Measurements from ENCODE around the gene MIA2. TPM values are rescaled to one million over a fixed set of nuclear protein-coding genes. Genes with fewer than 3 reads are reported as not detected.

Gene MIA2
- total and polyA plus RNA-seq, 2 donors = 13.5 to 34.9 TPM

DNA sequence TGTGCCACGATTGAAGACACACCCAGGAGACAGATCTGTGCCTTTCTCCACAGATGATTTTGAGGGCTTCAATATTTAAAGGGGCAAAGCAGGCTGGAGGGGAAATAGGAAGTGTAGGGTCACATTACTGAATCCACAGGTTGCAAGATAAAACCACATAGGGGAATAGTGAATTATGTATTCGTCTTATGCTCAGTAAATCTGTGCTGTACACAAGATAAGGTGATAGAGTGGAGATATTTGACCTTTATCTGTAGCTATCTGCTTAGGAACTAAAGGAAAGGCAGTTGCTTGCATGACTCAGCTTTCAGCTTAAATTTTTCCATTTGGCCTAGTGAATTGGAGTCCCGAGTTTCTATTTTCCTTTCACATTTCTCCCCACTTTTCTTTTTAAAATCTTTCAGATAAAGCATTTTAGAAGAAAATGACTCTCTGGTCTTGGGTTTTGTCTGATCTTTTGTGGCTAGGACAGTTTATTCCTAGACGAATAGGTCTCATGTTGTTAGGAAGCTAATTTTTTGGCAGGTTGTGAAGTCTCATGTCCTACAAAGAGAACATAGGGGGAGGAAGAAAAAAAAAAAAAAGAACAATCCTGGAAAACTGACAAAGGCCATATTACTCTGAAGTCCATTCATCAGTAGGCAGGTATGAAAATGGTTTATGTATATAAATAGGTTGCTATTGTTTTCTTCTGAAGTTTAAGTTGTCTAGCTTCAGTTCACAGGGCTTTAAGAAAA is 143.1 kb downstream of the MIA2 start:
- H3K4me3 ChIP-seq (ENCODE audit: low read depth, low read length) = no peak overlapping the region
- 30% methylated on average over 4 of the region's 4 CpGs for WGBS

DNA sequence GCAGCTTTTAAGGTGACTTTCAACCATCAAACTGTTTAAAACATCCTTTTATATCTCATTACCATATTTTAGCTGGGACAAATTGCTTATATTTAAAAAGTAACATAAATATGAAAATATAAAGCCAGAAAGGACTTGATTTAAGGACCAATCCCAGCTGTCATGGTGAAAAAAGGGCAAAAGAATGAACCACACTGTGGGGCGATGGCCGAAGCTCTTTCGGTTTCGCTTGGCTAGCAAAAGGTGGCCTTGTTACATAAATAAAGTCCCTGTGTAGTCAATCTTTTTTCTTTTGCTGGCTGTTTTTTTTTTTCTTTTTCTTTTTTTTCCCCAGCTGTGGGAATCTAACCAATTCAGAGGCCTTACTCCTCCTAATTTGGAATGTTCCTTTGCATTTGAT is 147.7 kb downstream of the MIA2 start:
- no peak for DNase-seq (ENCODE audit: extremely low spot score)
- Histone ChIP-seq H3K4me3 (ENCODE audit: low read depth, low read length) (no peak overlapping the region), H3K4me1 (ENCODE audit: insufficient read depth) (no peaks in the 10 kb centered on the region), H3K36me3 (ENCODE audit: insufficient read depth) (no peaks in the 10 kb centered on the region), H3K27ac (ENCODE audit: low read depth) (no peak overlapping the region)
- 95% methylated on average over 4 of the region's 4 CpGs for WGBS

More for the DNA sequence above, 143.1 kb downstream of the MIA2 start:
- Histone ChIP-seq H3K27ac (ENCODE audit: low read depth) (peak overlapping the region; percentile 50), H3K4me1 (ENCODE audit: insufficient read depth) (no peaks in the 10 kb centered on the region), H3K36me3 (ENCODE audit: insufficient read depth) (no peaks in the 10 kb centered on the region)
- no peak for DNase-seq (ENCODE audit: extremely low spot score)

DNA sequence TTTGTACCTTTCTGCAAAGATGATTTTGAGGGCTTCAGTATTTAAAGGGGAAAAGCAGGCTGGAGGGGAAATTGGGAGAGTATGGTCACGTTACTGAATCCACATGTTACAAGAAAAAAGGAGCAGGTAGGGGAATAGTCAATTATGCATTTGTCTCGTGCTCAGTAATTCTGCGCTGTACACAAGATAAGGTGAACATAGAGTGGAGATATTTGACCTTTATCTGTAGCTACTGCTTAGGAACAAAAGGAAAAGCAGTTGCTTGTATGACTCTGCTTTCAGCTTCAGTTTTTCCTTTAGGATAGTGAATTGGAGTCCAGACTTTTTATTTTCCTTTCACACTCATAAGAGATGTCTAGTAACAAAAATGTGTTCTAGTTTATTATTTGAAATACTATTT is 148.7 kb downstream of the MIA2 start:
- 82% methylated on average over 3 of the region's 3 CpGs for WGBS
- no peaks in the 10 kb centered on the region for H3K4me1 ChIP-seq (ENCODE audit: insufficient read depth)
- no peaks in the 10 kb centered on the region for H3K36me3 ChIP-seq (ENCODE audit: insufficient read depth)
- no peak for DNase-seq (ENCODE audit: extremely low spot score)
- H3K4me3 ChIP-seq (ENCODE audit: low read depth, low read length) = no peak overlapping the region
- H3K27ac ChIP-seq (ENCODE audit: low read depth) = no peak overlapping the region

DNA sequence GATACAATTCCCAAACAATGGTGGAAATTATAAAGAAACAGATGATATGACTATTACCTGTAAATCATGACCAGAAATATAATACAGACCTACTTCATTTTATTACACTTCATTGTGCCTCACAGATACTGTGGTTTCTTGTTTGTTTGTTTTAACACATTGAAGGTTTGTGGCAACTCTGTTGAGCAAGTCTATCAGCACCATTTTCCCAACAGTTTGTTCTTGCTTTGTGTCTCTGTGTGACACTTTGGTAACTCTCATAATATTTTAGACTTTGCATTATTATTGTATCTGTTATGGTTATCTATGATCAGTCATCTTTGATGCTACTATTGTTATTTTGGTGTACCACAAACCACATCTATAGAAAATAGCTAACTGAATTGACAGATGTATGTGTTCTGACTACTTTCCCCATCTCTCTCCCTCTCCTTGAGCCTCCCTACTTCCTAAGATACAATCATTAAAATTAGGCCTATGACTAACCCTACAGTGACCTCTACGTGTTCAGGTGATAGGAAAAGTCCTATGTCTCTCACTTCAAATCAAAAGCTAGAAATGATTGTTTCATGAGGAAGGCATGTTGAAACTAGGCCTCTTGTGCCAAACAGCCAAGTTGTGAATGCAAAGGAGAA is 149.4 kb downstream of the MIA2 start:
- WGBS = 83% methylated on average over 1 of the region's 1 CpG
- H3K4me3 ChIP-seq (ENCODE audit: low read depth, low read length) = no peak overlapping the region
- no peaks in the 10 kb centered on the region for H3K4me1 ChIP-seq (ENCODE audit: insufficient read depth)
- no peak for DNase-seq (ENCODE audit: extremely low spot score)
- no peaks in the 10 kb centered on the region for H3K36me3 ChIP-seq (ENCODE audit: insufficient read depth)
- no peak overlapping the region for H3K27ac ChIP-seq (ENCODE audit: low read depth)

DNA sequence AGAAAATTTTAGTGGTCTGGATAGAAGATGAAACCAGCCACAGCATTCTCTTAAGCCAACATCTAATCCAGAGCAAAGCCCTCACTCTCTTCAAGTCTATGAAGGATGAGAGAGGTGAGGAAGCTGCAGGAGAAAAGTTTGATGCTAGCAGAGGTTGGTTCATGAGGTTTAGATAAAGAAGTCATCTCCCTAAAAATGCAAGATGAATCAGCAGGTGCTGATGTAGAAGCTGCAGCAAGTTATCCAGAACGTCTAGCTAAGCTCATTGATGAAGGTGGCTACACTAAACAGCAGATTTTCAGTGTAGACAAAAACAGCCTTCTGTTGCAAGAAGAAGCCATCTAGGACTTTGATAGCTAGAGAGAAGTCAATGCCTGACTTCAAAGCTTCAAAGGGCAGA is 150.0 kb downstream of the MIA2 start:
- H3K4me1 ChIP-seq (ENCODE audit: insufficient read depth) = no peaks in the 10 kb centered on the region
- no peak for DNase-seq (ENCODE audit: extremely low spot score)
- 80% methylated on average over 1 of the region's 1 CpG for WGBS
- no peak overlapping the region for H3K4me3 ChIP-seq (ENCODE audit: low read depth, low read length)
- no peaks in the 10 kb centered on the region for H3K36me3 ChIP-seq (ENCODE audit: insufficient read depth)
- no peak overlapping the region for H3K27ac ChIP-seq (ENCODE audit: low read depth)

DNA sequence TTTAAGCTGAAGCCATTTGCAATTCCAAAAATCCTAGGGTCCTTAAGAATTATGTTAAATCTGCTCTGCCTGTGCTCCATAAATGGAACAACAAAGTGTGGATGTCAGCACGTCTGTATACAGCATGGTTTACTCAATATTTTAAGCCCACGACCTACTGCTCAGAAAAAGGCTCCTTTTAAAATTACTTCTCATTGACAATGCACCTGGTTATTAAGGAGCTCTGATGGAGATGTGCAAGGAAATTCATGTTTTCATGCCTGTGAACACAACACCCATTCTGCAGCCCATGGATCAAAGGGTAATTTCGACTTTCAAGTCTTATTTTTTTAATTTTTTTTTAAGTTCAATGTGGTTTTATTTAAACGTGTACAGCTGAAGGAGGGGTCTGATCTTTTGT is 150.5 kb downstream of the MIA2 start:
- Histone ChIP-seq H3K27ac (ENCODE audit: low read depth) (no peak overlapping the region), H3K4me1 (ENCODE audit: insufficient read depth) (no peaks in the 10 kb centered on the region), H3K36me3 (ENCODE audit: insufficient read depth) (no peaks in the 10 kb centered on the region), H3K4me3 (ENCODE audit: low read depth, low read length) (no peak overlapping the region)
- DNase-seq (ENCODE audit: extremely low spot score) = no peak
- 80% methylated on average over 4 of the region's 4 CpGs for WGBS

DNA sequence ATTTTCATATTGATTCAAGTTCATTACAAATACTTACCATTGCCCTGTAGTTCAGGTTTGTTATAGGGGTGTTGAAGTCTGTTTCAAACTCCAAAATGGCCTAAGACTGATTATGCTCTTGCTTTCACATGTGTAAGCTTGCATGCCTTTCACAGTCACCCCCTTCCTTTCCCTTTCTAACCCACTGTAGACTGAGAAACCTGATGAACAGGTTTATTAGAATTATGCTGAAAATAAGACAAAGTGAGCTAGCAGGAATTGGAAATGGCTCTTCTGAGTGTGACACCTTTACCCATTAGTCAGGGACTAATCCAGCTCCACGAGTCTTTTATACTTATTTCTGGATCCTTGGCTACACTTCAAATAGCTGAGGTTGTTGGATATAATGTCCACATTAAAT is 159.6 kb downstream of the MIA2 start:
- no peaks in the 10 kb centered on the region for H3K4me1 ChIP-seq (ENCODE audit: insufficient read depth)
- no peak overlapping the region for H3K4me3 ChIP-seq (ENCODE audit: low read depth, low read length)
- WGBS = 50% methylated on average over 1 of the region's 1 CpG
- DNase-seq (ENCODE audit: extremely low spot score) = peak; percentile 26
- H3K27ac ChIP-seq (ENCODE audit: low read depth) = no peak overlapping the region
- H3K36me3 ChIP-seq (ENCODE audit: insufficient read depth) = no peaks in the 10 kb centered on the region

DNA sequence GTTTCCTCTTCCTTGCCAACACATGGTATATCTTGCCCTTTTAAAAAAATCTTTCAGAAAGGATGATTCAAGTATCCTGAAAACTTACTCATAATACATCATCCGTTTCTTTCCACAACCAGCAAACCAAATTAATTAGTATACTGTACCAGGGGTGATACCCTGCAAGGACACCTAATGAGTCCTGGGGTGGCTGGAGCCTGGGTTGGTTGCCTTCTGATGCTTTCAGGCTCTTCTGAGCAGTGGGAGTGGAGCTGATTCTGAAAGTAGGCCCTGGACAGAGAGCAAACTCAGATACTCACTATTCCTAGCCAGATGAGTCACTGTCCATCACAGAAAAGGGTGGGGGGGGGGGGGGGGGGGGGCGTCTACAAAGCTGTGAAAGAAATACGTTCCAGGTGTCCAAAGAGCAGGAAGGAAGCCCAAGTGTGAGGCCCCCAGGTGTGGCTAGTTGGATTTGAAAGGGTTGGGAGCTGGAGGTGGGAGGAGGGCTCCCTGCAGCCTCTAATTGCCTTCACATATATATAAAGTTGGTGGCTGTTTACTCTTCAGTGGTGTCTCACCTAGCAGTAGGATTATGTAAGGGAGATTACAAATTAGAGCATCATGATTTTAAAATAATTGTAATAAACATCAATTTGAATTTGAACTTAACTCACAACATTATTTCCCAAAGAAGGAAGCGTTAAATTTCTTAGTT is 162.0 kb downstream of the MIA2 start:
- no peak overlapping the region for H3K4me3 ChIP-seq (ENCODE audit: low read depth, low read length)
- DNase-seq (ENCODE audit: extremely low spot score) = no peak
- no peaks in the 10 kb centered on the region for H3K36me3 ChIP-seq (ENCODE audit: insufficient read depth)
- 75% methylated on average over 4 of the region's 4 CpGs for WGBS
- no peak overlapping the region for H3K27ac ChIP-seq (ENCODE audit: low read depth)
- H3K4me1 ChIP-seq (ENCODE audit: insufficient read depth) = no peaks in the 10 kb centered on the region

DNA sequence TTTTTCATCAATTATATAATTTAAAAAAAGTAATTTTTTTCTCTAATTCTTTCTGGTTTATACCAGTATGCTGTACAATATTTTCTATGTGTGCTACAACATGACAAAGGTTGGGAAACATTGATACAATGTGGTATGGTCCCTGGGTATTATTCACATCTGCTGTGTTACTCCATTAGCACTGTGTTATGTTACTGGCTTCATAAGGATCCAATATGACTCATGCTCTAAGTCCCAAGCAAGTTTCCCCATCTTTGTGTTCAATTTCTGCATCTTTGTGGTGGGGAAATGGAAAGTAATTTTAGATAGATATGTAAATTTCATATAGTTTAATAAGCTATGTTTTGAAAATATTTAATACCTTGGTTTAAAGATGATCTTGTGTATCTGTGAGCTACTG is 162.7 kb downstream of the MIA2 start:
- Histone ChIP-seq H3K27ac (ENCODE audit: low read depth) (no peak overlapping the region), H3K4me3 (ENCODE audit: low read depth, low read length) (no peak overlapping the region), H3K4me1 (ENCODE audit: insufficient read depth) (no peaks in the 10 kb centered on the region), H3K36me3 (ENCODE audit: insufficient read depth) (no peaks in the 10 kb centered on the region)
- DNase-seq (ENCODE audit: extremely low spot score) = no peak

DNA sequence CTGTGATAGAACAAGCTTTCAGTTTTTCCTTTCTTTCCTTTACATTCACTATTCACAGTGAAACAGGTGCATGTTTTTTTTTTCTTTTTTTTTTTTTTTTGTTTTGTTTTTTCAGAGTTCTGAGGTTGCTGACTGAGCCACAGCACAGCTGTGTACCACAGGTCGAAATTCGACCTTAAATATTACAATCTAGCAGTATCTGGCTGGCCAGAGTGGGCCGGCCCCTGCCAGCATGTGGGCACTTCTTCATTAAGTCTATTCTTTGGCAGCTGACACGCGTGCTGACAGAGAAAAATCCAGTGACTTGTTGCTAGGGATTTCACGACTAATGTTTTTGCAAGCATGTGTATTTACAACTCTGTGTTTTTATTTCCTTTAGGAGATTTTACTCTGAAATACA is 164.7 kb downstream of the MIA2 start:
- Histone ChIP-seq H3K4me1 (ENCODE audit: insufficient read depth) (no peaks in the 10 kb centered on the region), H3K36me3 (ENCODE audit: insufficient read depth) (no peaks in the 10 kb centered on the region), H3K4me3 (ENCODE audit: low read depth, low read length) (no peak overlapping the region), H3K27ac (ENCODE audit: low read depth) (no peak overlapping the region)
- 90% methylated on average over 6 of the region's 6 CpGs for whole genome bisulfite sequencing
- no peak for DNase-seq (ENCODE audit: extremely low spot score)

DNA sequence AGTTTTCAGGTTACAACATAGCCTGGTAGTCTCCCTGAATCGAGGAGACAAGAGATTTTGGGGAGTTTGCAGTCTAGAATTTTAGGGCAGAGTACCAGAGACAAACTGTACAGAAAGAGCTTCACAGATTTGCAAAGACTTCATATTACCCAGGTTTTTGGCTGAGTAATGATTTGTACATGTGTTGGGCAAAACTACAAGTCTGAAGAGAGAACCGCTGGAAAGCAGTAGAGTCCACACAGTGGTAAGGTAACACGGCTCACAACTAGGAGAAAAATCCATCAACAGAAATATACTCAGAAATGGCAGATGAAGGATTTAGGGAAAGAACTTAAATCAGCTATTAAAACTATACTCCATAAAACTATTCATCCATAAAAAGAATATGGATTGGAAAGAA is 172.8 kb downstream of the MIA2 start:
- 88% methylated on average over 3 of the region's 3 CpGs for WGBS
- DNase-seq (ENCODE audit: extremely low spot score) = no peak
- H3K27ac ChIP-seq (ENCODE audit: low read depth) = no peak overlapping the region
- no peaks in the 10 kb centered on the region for H3K36me3 ChIP-seq (ENCODE audit: insufficient read depth)
- H3K4me1 ChIP-seq (ENCODE audit: insufficient read depth) = no peaks in the 10 kb centered on the region
- H3K4me3 ChIP-seq (ENCODE audit: low read depth, low read length) = no peak overlapping the region

DNA sequence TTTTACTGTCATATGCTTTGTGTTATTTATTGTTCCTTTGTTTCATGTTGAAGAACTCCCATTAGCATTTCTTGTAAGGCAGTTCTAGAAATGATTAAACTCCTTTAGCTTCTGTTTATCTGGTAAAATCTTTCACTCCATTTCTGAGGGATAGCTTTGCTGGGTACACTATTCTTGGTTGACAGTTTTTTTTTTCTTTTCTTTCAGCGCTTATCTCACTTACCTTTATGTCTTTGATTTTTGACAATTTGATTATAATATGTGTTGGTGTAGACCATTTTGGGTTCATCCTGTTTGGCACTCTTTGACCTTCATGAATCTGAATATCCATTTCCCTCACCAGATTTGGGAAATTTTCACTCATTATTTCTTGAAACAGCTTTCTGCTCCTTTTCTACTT is 182.4 kb downstream of the MIA2 start:
- Histone ChIP-seq H3K36me3 (ENCODE audit: insufficient read depth) (no peaks in the 10 kb centered on the region), H3K27ac (ENCODE audit: low read depth) (no peak overlapping the region), H3K4me3 (ENCODE audit: low read depth, low read length) (no peak overlapping the region), H3K4me1 (ENCODE audit: insufficient read depth) (no peaks in the 10 kb centered on the region)
- WGBS = 96% methylated on average over 1 of the region's 1 CpG
- no peak for DNase-seq (ENCODE audit: extremely low spot score)

DNA sequence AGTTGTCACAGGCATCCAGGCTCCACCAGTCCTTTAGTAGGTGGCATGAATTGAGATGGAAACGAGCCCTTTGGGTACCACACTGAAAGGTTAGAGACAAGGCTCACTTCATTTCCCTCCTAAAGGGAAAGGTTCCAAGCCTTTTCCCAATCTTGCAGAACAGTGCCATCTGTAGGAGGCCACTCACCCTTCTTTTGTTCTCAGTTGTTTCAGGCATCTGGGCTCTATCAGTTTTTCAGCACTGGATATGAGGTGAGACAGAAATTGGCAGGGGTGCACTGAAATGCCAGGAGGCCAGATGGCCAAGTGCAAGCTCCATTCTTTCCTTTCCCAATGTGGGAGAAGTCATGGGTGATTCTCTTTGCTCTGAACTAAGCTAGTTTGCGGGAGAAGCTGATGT is 183.3 kb downstream of the MIA2 start:
- no peak for DNase-seq (ENCODE audit: extremely low spot score)
- no peaks in the 10 kb centered on the region for H3K36me3 ChIP-seq (ENCODE audit: insufficient read depth)
- over 99% methylated on average over 2 of the region's 2 CpGs for WGBS

DNA sequence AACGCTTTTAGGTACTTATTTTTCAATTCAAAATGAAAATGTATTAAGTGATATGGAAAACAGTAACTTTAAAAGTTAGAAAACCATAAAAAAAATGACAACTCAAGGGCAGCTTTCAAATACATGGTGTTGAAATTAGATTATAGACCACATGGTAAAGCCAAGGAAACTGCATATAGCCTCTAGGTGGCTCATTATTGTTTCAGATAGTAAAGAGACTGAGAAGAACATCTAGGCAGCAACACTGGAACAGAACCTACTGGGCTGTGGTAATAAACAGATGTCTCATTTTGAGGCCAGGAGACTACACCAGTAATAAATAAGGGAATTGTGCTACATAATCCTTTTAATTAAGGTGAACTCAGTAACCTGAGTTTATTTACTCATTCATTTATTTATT is 185.6 kb downstream of the MIA2 start:
- H3K36me3 ChIP-seq (ENCODE audit: insufficient read depth) = no peaks in the 10 kb centered on the region
- H3K27ac ChIP-seq (ENCODE audit: low read depth) = no peak overlapping the region
- no peak overlapping the region for H3K4me3 ChIP-seq (ENCODE audit: low read depth, low read length)
- WGBS = 93% methylated on average over 1 of the region's 1 CpG
- DNase-seq (ENCODE audit: extremely low spot score) = no peak
- no peaks in the 10 kb centered on the region for H3K4me1 ChIP-seq (ENCODE audit: insufficient read depth)

More for the DNA sequence above, 183.3 kb downstream of the MIA2 start:
- H3K27ac ChIP-seq (ENCODE audit: low read depth) = no peak overlapping the region
- no peaks in the 10 kb centered on the region for H3K4me1 ChIP-seq (ENCODE audit: insufficient read depth)
- H3K4me3 ChIP-seq (ENCODE audit: low read depth, low read length) = no peak overlapping the region
